Measurements from ENCODE around the gene VPS52. TPM values are rescaled to one million over a fixed set of nuclear protein-coding genes. Genes with fewer than 3 reads are reported as not detected.

Gene VPS52
- total and polyA plus RNA-seq, 2 donors (not counting 1 experiment from before 2014, with no cell fraction given), result 44.9 to 53.2 TPM

GRCh38 chr6:33273924-33274902, 2.5 kb upstream of the VPS52 start:
- Histone ChIP-seq H3K4me1 (ENCODE audit: control insufficient read depth, extremely low read depth, insufficient read depth, low read length) (peaks cover 19% of the 10 kb centered on the region), H3K4me2 (ENCODE audit: extremely low read depth, insufficient read depth, low read length) (peak overlapping the region; percentile 100), H3K27ac (ENCODE audit: insufficient read depth, low read length) (peak overlapping the region; percentile 30), H3K79me2 (ENCODE audit: control insufficient read depth, insufficient read depth, low read length) (peaks cover 51% of the 10 kb centered on the region), H4K20me1 (ENCODE audit: control insufficient read depth, extremely low read depth, insufficient read depth, low read length) (no peaks in the 10 kb centered on the region), H3K9me3 (ENCODE audit: control insufficient read depth, insufficient read depth, low read depth, low read length) (no peaks in the 10 kb centered on the region), H3K4me3 (replicated peaks in 1 of 4; ENCODE audit: control extremely low read depth in 1 of 4, insufficient read depth in 1 of 4, low read depth in 3 of 4, low read length in 4 of 4) (peak overlapping the region; percentile 35 to 97 (median 92)), H3K9ac (ENCODE audit: insufficient read depth, low read length) (no peak overlapping the region), H2AFZ (ENCODE audit: low read length) (no peak overlapping the region), H3K27me3 (ENCODE audit: control insufficient read depth, insufficient read depth, low read length) (no peaks in the 10 kb centered on the region), H3K36me3 (ENCODE audit: control insufficient read depth, insufficient read depth, low read length) (peaks cover 26% of the 10 kb centered on the region)
- TF ChIP-seq, protein P1, sequence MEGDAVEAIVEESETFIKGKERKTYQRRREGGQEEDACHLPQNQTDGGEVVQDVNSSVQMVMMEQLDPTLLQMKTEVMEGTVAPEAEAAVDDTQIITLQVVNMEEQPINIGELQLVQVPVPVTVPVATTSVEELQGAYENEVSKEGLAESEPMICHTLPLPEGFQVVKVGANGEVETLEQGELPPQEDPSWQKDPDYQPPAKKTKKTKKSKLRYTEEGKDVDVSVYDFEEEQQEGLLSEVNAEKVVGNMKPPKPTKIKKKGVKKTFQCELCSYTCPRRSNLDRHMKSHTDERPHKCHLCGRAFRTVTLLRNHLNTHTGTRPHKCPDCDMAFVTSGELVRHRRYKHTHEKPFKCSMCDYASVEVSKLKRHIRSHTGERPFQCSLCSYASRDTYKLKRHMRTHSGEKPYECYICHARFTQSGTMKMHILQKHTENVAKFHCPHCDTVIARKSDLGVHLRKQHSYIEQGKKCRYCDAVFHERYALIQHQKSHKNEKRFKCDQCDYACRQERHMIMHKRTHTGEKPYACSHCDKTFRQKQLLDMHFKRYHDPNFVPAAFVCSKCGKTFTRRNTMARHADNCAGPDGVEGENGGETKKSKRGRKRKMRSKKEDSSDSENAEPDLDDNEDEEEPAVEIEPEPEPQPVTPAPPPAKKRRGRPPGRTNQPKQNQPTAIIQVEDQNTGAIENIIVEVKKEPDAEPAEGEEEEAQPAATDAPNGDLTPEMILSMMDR (conservative IDR thresholded peaks at IDR 0.05 in 1 of 2, IDR thresholded peaks at IDR 0.05 in 1 of 2; ENCODE audit: low read depth in 1 of 2, low read length in 2 of 2), result no peak
- no peak for TF ChIP-seq EZH2 (IDR thresholded peaks at IDR 0.05; ENCODE audit: low read length, missing control alignments)
- DNase-seq (ENCODE audit: low read depth in 2 of 2), result no peak

DNA sequence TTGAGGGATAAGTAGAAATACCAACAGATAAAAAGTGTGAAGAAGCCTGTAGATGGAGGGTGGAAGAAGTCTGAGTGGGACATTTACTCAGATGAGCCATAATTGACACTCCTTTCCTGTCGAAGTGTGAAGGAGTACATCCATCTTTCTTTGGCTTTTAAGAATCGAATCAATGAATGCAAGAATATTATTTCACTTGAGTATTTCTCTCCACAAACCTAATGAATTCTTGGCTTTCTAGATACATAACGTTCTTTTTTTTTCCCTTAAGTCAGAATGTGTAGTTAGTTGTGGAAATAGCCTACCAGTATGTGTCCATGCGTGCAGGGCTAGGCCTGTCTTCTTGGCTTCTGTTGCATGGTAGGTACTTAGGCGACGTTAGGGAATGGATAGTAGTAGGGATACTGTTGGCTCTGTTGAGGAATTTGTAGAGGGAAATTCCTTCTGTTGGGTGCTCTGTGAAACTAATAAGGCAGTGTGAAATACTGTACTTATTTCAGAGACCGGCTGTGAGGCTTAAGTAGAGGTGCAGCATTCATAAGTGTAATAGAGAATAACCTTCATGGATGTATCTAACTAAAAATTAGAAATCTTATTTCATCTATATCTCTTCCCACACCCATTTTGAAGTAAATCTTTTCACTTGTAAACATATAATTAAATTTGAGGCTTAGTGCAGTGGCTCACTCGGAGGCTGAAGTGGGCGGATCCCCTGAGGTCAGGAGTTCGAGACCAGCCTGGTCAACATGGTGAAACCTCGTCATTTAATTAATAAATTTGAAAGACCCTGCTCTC, 1.6 kb upstream of the VPS52 start:
- Histone ChIP-seq H3K36me3 (ENCODE audit: control insufficient read depth, insufficient read depth, low read length) (peaks cover 24% of the 10 kb centered on the region), H4K20me1 (ENCODE audit: control insufficient read depth, extremely low read depth, insufficient read depth, low read length) (no peaks in the 10 kb centered on the region), H3K9me3 (ENCODE audit: control insufficient read depth, insufficient read depth, low read depth, low read length) (no peaks in the 10 kb centered on the region), H3K79me2 (ENCODE audit: control insufficient read depth, insufficient read depth, low read length) (peaks cover 51% of the 10 kb centered on the region), H3K9ac (ENCODE audit: insufficient read depth, low read length) (peak overlapping the region; percentile 78), H3K4me1 (ENCODE audit: control insufficient read depth, extremely low read depth, insufficient read depth, low read length) (peaks cover 19% of the 10 kb centered on the region), H3K27me3 (ENCODE audit: control insufficient read depth, insufficient read depth, low read length) (no peaks in the 10 kb centered on the region), H3K4me2 (ENCODE audit: extremely low read depth, insufficient read depth, low read length) (peak overlapping the region; percentile 100), H3K27ac (ENCODE audit: insufficient read depth, low read length) (peak overlapping the region; percentile 95), H3K4me3 (replicated peaks in 1 of 4; ENCODE audit: control extremely low read depth in 1 of 4, insufficient read depth in 1 of 4, low read depth in 3 of 4, low read length in 4 of 4) (peak overlapping the region; percentile 75 to 97 (median 92)), H2AFZ (ENCODE audit: low read length) (no peak overlapping the region)
- DNase-seq (ENCODE audit: low read depth in 2 of 2), result peak in 1 of 2 donors; percentile 11
- TF ChIP-seq, protein P1 (conservative IDR thresholded peaks at IDR 0.05 in 1 of 2, IDR thresholded peaks at IDR 0.05 in 1 of 2; ENCODE audit: low read depth in 1 of 2, low read length in 2 of 2), result no peak
- no peak for TF ChIP-seq EZH2 (IDR thresholded peaks at IDR 0.05; ENCODE audit: low read length, missing control alignments)

All from fibroblast of lung (primary cell).